Progenitor cell of endocrine pancreas (in vitro differentiated cells): ENCODE measurements around the gene RAB40A. TPM values are rescaled to one million over a fixed set of nuclear protein-coding genes. Genes with fewer than 3 reads are reported as not detected.
A peak's percentile ranks its signal among the peaks of the same experiment; 100 is the strongest.

Source experiments
- DNase-seq: peaks from one replicate; pipeline ENCODE4 v3.0.0; 2021; ENCODE audit warnings: low spot score; ENCODE audit not compliant: unreplicated experiment
- H3K27ac Mint-ChIP-seq: 2 replicates; pipeline ENCODE4 v1.8.0; 2021; ENCODE audit warnings: mild to moderate bottlenecking, moderate library complexity, mixed read lengths
- H3K27me3 Mint-ChIP-seq: 2 replicates; pipeline ENCODE4 v1.8.0; 2021; ENCODE audit warnings: mixed read lengths
- H3K36me3 Mint-ChIP-seq: 2 replicates; pipeline ENCODE4 v1.8.0; 2022; ENCODE audit warnings: mixed read lengths; ENCODE audit not compliant: insufficient read depth
- H3K4me1 Mint-ChIP-seq: 2 replicates; pipeline ENCODE4 v1.8.0; 2021; ENCODE audit warnings: low read depth, mixed read lengths
- H3K4me3 Mint-ChIP-seq: 2 replicates; pipeline ENCODE4 v1.8.0; 2021; ENCODE audit warnings: low read depth, mild to moderate bottlenecking, moderate library complexity, mixed read lengths
- H3K9me3 Mint-ChIP-seq: 2 replicates; pipeline ENCODE4 v1.8.0; 2021; ENCODE audit warnings: low read depth, mixed read lengths
- total RNA-seq: library from RNA; stranded (reverse); gene quantifications from 2 replicates; pipeline ENCODE4 v1.2.1, GENCODE V29; 2021
- TF ChIP-seq, protein P1 (sequence below): fragments of 200-600 bp; sonication (generic); IDR thresholded peaks from one replicate; pipeline ENCODE4 v1.5.0; 2021; ENCODE audit warnings: antibody characterized with exemption, mild to moderate bottlenecking; ENCODE audit not compliant: unreplicated experiment

The RAB40A gene
- total RNA-seq, 1 donor from 2014 or later: 0.98 TPM

DNA sequence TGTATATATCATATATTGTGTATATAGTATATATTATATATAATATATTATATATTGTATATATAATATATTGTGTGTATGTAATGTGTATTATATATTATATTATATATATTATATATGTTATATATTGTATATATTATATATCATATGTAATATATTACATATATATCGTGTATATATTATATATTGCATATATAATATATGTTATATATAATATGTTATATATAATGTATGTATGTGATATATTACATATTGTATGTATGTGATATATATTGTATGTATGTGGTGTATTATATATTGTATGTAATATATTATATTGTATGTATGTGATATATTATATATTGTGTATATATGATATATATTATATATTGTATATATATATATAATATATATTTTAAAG lies 30.5 kb downstream of the RAB40A start:
- H3K27ac Mint-ChIP-seq: no peak overlapping the region

DNA sequence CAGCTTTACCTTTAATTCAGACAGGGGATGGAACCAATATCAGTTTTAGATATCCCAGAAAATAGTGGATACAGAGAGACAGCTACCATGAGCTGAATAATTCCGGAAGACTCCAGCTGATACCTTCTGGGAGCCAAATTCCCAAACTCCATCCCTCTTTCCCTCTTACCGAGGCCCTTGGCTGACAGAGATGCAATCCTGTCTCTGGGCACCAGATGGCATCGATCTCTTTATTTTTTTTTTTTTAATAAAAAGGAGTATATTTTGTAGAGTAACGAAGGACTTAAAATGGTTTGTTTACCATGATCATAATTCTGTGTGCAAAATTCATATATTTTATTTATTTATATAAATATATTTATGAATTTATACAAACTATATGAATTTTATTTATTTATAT lies 31.0 kb downstream of the RAB40A start:
- H3K36me3 Mint-ChIP-seq: no peaks in the 10 kb centered on the region
- DNase-seq: no peak
- no peak overlapping the region for H3K4me3 Mint-ChIP-seq
- no peaks in the 10 kb centered on the region for H3K4me1 Mint-ChIP-seq
- no peaks in the 10 kb centered on the region for H3K27me3 Mint-ChIP-seq
- TF ChIP-seq, protein P1, sequence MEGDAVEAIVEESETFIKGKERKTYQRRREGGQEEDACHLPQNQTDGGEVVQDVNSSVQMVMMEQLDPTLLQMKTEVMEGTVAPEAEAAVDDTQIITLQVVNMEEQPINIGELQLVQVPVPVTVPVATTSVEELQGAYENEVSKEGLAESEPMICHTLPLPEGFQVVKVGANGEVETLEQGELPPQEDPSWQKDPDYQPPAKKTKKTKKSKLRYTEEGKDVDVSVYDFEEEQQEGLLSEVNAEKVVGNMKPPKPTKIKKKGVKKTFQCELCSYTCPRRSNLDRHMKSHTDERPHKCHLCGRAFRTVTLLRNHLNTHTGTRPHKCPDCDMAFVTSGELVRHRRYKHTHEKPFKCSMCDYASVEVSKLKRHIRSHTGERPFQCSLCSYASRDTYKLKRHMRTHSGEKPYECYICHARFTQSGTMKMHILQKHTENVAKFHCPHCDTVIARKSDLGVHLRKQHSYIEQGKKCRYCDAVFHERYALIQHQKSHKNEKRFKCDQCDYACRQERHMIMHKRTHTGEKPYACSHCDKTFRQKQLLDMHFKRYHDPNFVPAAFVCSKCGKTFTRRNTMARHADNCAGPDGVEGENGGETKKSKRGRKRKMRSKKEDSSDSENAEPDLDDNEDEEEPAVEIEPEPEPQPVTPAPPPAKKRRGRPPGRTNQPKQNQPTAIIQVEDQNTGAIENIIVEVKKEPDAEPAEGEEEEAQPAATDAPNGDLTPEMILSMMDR: peak; percentile 58
- no peak overlapping the region for H3K27ac Mint-ChIP-seq
- peaks cover under 1% of the 10 kb centered on the region for H3K9me3 Mint-ChIP-seq

More for the DNA sequence above, 30.5 kb downstream of the RAB40A start:
- TF ChIP-seq, protein P1: no peak
- Mint-ChIP-seq H3K27me3 (no peaks in the 10 kb centered on the region), H3K36me3 (peaks cover 2% of the 10 kb centered on the region), H3K4me3 (no peak overlapping the region), H3K4me1 (no peaks in the 10 kb centered on the region), H3K9me3 (peaks cover 5% of the 10 kb centered on the region)
- DNase-seq: no peak

DNA sequence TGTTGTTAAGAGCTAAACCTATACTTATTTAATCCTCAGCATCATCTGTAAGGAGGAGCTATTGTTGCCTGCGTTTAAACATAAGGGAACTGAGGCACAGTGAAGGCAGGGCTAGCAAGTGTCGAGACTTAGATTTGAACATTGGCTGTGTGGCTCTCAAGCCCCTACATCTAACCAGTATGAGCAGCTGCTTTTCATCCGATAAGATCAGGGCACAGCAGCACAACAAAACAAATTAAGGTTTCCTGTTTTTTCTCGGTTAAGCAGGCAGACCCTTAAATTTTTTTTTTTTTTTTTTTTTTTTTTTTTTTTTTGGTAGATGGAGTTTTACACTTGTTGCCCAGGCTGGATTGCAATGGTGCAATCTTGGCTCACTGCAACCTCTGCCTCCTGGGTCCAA lies 35.6 kb downstream of the RAB40A start:
- DNase-seq: no peak
- Mint-ChIP-seq H3K27ac (no peak overlapping the region), H3K4me3 (no peak overlapping the region), H3K9me3 (no peaks in the 10 kb centered on the region), H3K36me3 (no peaks in the 10 kb centered on the region), H3K4me1 (no peaks in the 10 kb centered on the region), H3K27me3 (no peaks in the 10 kb centered on the region)
- TF ChIP-seq, protein P1: no peak

DNA sequence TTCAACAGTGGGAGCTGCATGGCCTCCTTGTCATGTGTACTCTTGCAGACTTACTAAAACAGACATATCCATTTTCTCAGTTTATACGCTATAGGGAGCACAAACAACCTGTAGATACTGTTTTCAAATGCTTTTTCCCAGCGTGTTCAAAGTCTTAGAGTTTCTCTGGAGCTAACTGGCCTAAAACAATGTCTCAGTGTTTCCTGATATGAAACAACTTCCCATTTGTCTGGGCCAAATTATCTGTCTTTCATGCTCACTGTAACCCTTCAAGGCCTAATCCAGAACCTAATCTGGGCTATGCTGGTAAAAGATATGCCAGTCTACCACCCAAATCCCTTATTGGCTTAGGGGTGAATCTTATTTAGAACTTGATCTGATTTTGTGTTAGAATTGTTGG lies 38.8 kb downstream of the RAB40A start:
- Mint-ChIP-seq H3K4me3 (no peak overlapping the region), H3K27me3 (no peaks in the 10 kb centered on the region), H3K4me1 (no peaks in the 10 kb centered on the region), H3K27ac (no peak overlapping the region), H3K9me3 (no peaks in the 10 kb centered on the region), H3K36me3 (no peaks in the 10 kb centered on the region)
- TF ChIP-seq, protein P1: no peak
- no peak for DNase-seq

DNA sequence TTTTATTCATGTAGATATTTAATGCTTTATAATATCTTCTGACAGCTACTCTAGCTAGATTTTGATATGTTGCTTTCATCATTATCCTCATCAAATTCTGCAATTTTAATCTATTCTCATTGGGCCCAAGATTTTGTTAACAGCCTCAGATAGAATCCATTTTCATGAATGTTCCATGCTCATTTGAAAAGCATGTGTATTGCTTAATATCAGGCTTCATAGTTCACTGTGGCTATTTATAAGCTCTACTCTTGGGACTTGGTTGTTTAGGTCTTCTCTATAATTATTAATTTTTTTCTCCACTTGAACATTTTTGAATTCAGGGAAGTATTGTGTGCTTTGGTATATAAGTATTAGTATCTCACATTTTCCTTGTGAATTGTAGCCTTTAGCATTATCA lies 41.8 kb downstream of the RAB40A start:
- Mint-ChIP-seq H3K27ac (no peak overlapping the region), H3K27me3 (no peaks in the 10 kb centered on the region), H3K4me1 (no peaks in the 10 kb centered on the region), H3K4me3 (no peak overlapping the region), H3K9me3 (no peaks in the 10 kb centered on the region), H3K36me3 (no peaks in the 10 kb centered on the region)
- TF ChIP-seq, protein P1: no peak
- no peak for DNase-seq
